Fibroblast of lung (primary cell): ENCODE measurements around the gene TLCD2. TPM values are rescaled to one million over a fixed set of nuclear protein-coding genes. Genes with fewer than 3 reads are reported as not detected.
"Not testable (repeated sequence)": the region's sequence is repeated elsewhere in the genome, so short reads cannot be mapped to it uniquely, and the experiment has no call there.

Source experiments
- DNase-seq, 2 donors: peaks; one replicate each; pipeline versions ENCODE4 v3.0.0 to v3.0.0-alpha.2; 2010; ENCODE audit warnings: low read depth in 2 of 2
- H2AFZ ChIP-seq: 2 replicates; pipeline ENCODE4 v1.5.1; 2012; ENCODE audit warnings: low read length, control low read depth, inconsistent platforms
- H3K27ac ChIP-seq: 2 replicates; pipeline ENCODE4 v1.5.1; 2011; ENCODE audit warnings: low read length, control low read depth; ENCODE audit not compliant: insufficient read depth
- H3K27me3 ChIP-seq: 2 replicates; pipeline ENCODE4 v1.5.1; 2011; ENCODE audit warnings: mild to moderate bottlenecking, low read length; ENCODE audit not compliant: control insufficient read depth, insufficient read depth
- H3K36me3 ChIP-seq: 2 replicates; pipeline ENCODE4 v1.5.1; 2011; ENCODE audit warnings: low read length; ENCODE audit not compliant: control insufficient read depth, insufficient read depth
- H3K4me1 ChIP-seq: 2 replicates; pipeline ENCODE4 v1.5.1; 2011; ENCODE audit warnings: low read length; ENCODE audit not compliant: control insufficient read depth, insufficient read depth; ENCODE audit errors: extremely low read depth
- H3K4me2 ChIP-seq: 2 replicates; pipeline ENCODE4 v1.5.1; 2011; ENCODE audit warnings: low read length, control low read depth; ENCODE audit not compliant: insufficient read depth; ENCODE audit errors: extremely low read depth
- H3K4me3 ChIP-seq, 4 experiments: fragments of 200-600 bp in 1 of 4; sonication (generic) in 1 of 4; replicated peaks in 1 of 4; 2 replicates each; pipeline ENCODE4 v1.5.1; 2011 to 2016; ENCODE audit warnings: low read length in 4 of 4, low read depth in 3 of 4, mild to moderate bottlenecking in 3 of 4, control low read depth in 2 of 4, inconsistent platforms in 1 of 4, mixed read lengths in 1 of 4; ENCODE audit not compliant: insufficient read depth in 1 of 4; ENCODE audit errors: control extremely low read depth in 1 of 4
- H3K79me2 ChIP-seq: 2 replicates; pipeline ENCODE4 v1.5.1; 2012; ENCODE audit warnings: mild to moderate bottlenecking, low read length, inconsistent platforms; ENCODE audit not compliant: control insufficient read depth, insufficient read depth
- H3K9ac ChIP-seq: 2 replicates; pipeline ENCODE4 v1.5.1; 2011; ENCODE audit warnings: mild to moderate bottlenecking, low read length, control low read depth; ENCODE audit not compliant: insufficient read depth
- H3K9me3 ChIP-seq: 2 replicates; pipeline ENCODE4 v1.5.1; 2012; ENCODE audit warnings: low read depth, low read length; ENCODE audit not compliant: control insufficient read depth, insufficient read depth
- H4K20me1 ChIP-seq: 2 replicates; pipeline ENCODE4 v1.5.1; 2011; ENCODE audit warnings: low read length; ENCODE audit not compliant: control insufficient read depth, insufficient read depth; ENCODE audit errors: extremely low read depth
- EZH2 ChIP-seq: IDR thresholded peaks from 2 replicates; pipeline ENCODE4 v1.5.1; 2012; ENCODE audit warnings: low read length, control low read depth, mild to moderate bottlenecking; ENCODE audit errors: missing control alignments
- polyA plus RNA-seq, 2 donors: library from polyadenylated mRNA; depleted of rRNA in 1 of 2; stranded (reverse) in 1 of 2; unstranded in 1 of 2; fragments of >200 nt; gene quantifications; 2 replicates each; pipeline ENCODE4 v1.2.1, GENCODE V29; 2011 to 2012; ENCODE audit warnings: missing spikeins in 1 of 2
- total RNA-seq: library from RNA; depleted of rRNA; stranded (reverse); fragments of >200 nt; gene quantifications from 2 replicates; pipeline ENCODE4 v1.2.1, GENCODE V29; 2014
- TF ChIP-seq, protein P1 (sequence below), 2 donors: IDR thresholded peaks in 1 of 2; conservative IDR thresholded peaks in 1 of 2; 1 replicate in 1 of 2; 2 replicates in 1 of 2; pipeline ENCODE4 v1.5.1; 2011 to 2012; ENCODE audit warnings: low read length in 2 of 2, control low read depth in 1 of 2, inconsistent platforms in 1 of 2, low read depth in 1 of 2, mild to moderate bottlenecking in 1 of 2

The TLCD2 gene
- total and polyA plus RNA-seq, 2 donors (not counting 1 experiment from before 2014, with no cell fraction given): 7.1 to 9.7 TPM

- Histone ChIP-seq H3K4me2 (no peak overlapping the region), H3K27me3 (no peaks in the 10 kb centered on the region), H3K4me3 (no peak overlapping the region), H3K9ac (no peak overlapping the region), H4K20me1 (no peaks in the 10 kb centered on the region), H2AFZ (no peak overlapping the region), H3K36me3 (peaks cover 54% of the 10 kb centered on the region), H3K4me1 (no peaks in the 10 kb centered on the region), H3K79me2 (no peaks in the 10 kb centered on the region), H3K9me3 (no peaks in the 10 kb centered on the region), H3K27ac (no peak overlapping the region)
- TF ChIP-seq, protein P1, sequence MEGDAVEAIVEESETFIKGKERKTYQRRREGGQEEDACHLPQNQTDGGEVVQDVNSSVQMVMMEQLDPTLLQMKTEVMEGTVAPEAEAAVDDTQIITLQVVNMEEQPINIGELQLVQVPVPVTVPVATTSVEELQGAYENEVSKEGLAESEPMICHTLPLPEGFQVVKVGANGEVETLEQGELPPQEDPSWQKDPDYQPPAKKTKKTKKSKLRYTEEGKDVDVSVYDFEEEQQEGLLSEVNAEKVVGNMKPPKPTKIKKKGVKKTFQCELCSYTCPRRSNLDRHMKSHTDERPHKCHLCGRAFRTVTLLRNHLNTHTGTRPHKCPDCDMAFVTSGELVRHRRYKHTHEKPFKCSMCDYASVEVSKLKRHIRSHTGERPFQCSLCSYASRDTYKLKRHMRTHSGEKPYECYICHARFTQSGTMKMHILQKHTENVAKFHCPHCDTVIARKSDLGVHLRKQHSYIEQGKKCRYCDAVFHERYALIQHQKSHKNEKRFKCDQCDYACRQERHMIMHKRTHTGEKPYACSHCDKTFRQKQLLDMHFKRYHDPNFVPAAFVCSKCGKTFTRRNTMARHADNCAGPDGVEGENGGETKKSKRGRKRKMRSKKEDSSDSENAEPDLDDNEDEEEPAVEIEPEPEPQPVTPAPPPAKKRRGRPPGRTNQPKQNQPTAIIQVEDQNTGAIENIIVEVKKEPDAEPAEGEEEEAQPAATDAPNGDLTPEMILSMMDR (conservative IDR thresholded peaks at IDR 0.05 in 1 of 2, IDR thresholded peaks at IDR 0.05 in 1 of 2; ENCODE audit: low read depth in 1 of 2, low read length in 2 of 2): no peak
- TF ChIP-seq EZH2: no peak
- no peak for DNase-seq
Observed at GRCh38 chr17:1658100-1658499, 52.1 kb downstream of the TLCD2 start.

GRCh38 chr17:1653735-1654134 lies 56.4 kb downstream of the TLCD2 start:
- no peaks in the 10 kb centered on the region for H4K20me1 ChIP-seq
- no peaks in the 10 kb centered on the region for H3K9me3 ChIP-seq
- TF ChIP-seq, protein P1 (conservative IDR thresholded peaks at IDR 0.05 in 1 of 2, IDR thresholded peaks at IDR 0.05 in 1 of 2; ENCODE audit: low read depth in 1 of 2, low read length in 2 of 2): no peak
- no peak for TF ChIP-seq EZH2
- no peaks in the 10 kb centered on the region for H3K27me3 ChIP-seq
- no peak overlapping the region for H3K9ac ChIP-seq
- no peak overlapping the region for H3K4me3 ChIP-seq
- no peaks in the 10 kb centered on the region for H3K79me2 ChIP-seq
- H3K4me1 ChIP-seq: peaks cover 6% of the 10 kb centered on the region
- no peak overlapping the region for H3K4me2 ChIP-seq
- H3K36me3 ChIP-seq: peaks cover 45% of the 10 kb centered on the region
- no peak overlapping the region for H2AFZ ChIP-seq
- no peak for DNase-seq
- H3K27ac ChIP-seq: no peak overlapping the region

DNA sequence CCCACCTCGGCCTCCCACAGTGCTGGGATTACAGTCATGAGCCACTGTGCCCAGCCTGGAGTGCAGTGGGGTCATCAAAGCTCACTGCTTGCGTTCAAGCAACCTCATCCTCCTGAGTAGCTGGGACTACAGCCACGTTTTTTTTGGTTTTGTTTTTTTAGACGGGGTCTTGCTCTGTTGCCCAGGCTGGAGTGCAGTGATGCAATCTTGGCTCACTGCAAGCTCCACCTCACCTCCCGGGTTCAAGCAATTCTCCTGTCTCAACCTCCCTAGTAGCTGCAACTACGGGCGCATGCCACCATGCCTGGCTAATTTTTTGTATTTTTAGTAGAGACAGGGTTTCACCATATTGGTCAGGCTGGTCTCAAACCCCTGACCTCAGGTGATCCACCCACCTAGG lies 57.4 kb downstream of the TLCD2 start:
- not testable (repeated sequence) for H3K4me3 ChIP-seq, H3K27me3 ChIP-seq, DNase-seq, H3K9ac ChIP-seq, H3K4me2 ChIP-seq, H2AFZ ChIP-seq, H4K20me1 ChIP-seq, H3K9me3 ChIP-seq, H3K79me2 ChIP-seq, H3K27ac ChIP-seq
- H3K36me3 ChIP-seq: peaks cover 37% of the 10 kb centered on the region
- H3K4me1 ChIP-seq: peaks cover 10% of the 10 kb centered on the region

Other genes with a start within 250 kb of the TLCD2 start
- 113 and 190 TPM in 2 replicates for gene MYO1C, start 217.7 kb downstream of the TLCD2 start, total RNA-seq
- gene MYO1C, start 217.7 kb downstream of the TLCD2 start, polyA plus RNA-seq: 164 and 180 TPM in 2 replicates
- 32.1 and 34.5 TPM in 2 replicates for gene INPP5K, start 193.8 kb downstream of the TLCD2 start, total RNA-seq
- gene INPP5K, start 193.8 kb downstream of the TLCD2 start, polyA plus RNA-seq: 18.6 and 21.0 TPM in 2 replicates
- gene PITPNA, start 147.6 kb downstream of the TLCD2 start, total RNA-seq: 10.8 and 12.6 TPM in 2 replicates
- 58.3 and 63.6 TPM in 2 replicates for gene PITPNA, start 147.6 kb downstream of the TLCD2 start, polyA plus RNA-seq
- gene SLC43A2, start 81.5 kb downstream of the TLCD2 start, total RNA-seq: 2.3 and 8.4 TPM in 2 replicates
- 7.4 and 13.7 TPM in 2 replicates for gene SLC43A2, start 81.5 kb downstream of the TLCD2 start, polyA plus RNA-seq
- 0.77 and 0.99 TPM in 2 replicates for gene SCARF1, start 64.6 kb downstream of the TLCD2 start, total RNA-seq
- gene SCARF1, start 64.6 kb downstream of the TLCD2 start, polyA plus RNA-seq: 0.09 and 2.4 TPM in 2 replicates
- 11.0 and 12.4 TPM in 2 replicates for gene RILP, start 60.5 kb downstream of the TLCD2 start, total RNA-seq
- gene RILP, start 60.5 kb downstream of the TLCD2 start, polyA plus RNA-seq: 6.5 and 7.4 TPM in 2 replicates
- gene PRPF8, start 25.5 kb downstream of the TLCD2 start, total RNA-seq: 74.5 and 122 TPM in 2 replicates
- 88.9 and 140 TPM in 2 replicates for gene PRPF8, start 25.5 kb downstream of the TLCD2 start, polyA plus RNA-seq
- gene WDR81, start 14.3 kb upstream of the TLCD2 start, total RNA-seq: 26.2 and 31.5 TPM in 2 replicates
- gene WDR81, start 14.3 kb upstream of the TLCD2 start, polyA plus RNA-seq: 5.4 and 6.6 TPM in 2 replicates
- gene SERPINF2, start 32.5 kb upstream of the TLCD2 start, total RNA-seq: under 0.01 and 0.17 TPM in 2 replicates
- gene SERPINF2, start 32.5 kb upstream of the TLCD2 start, polyA plus RNA-seq: 0.06 and 0.09 TPM in 2 replicates
- gene SERPINF1, start 51.7 kb upstream of the TLCD2 start, total RNA-seq: 199 and 429 TPM in 2 replicates
- 140 and 360 TPM in 2 replicates for gene SERPINF1, start 51.7 kb upstream of the TLCD2 start, polyA plus RNA-seq
- 8.7 and 11.6 TPM in 2 replicates for gene SMYD4, start 119.5 kb upstream of the TLCD2 start, total RNA-seq
- 5.1 and 5.8 TPM in 2 replicates for gene SMYD4, start 119.5 kb upstream of the TLCD2 start, polyA plus RNA-seq
- gene RPA1, start 119.6 kb upstream of the TLCD2 start, total RNA-seq: 14.6 and 22.3 TPM in 2 replicates
- 55.4 and 104 TPM in 2 replicates for gene RPA1, start 119.6 kb upstream of the TLCD2 start, polyA plus RNA-seq